Right lobe of liver (tissue), 4 donors: ENCODE measurements around the gene GGCT.

ENCODE experiments used
- CTCF ChIP-seq, 4 donors: fragments of 200-600 bp in 3 of 4; fragments of 450-650 bp in 1 of 4; IDR thresholded peaks; one replicate each; pipeline versions ENCODE4 v1.5.1 to v1.8.0; 2016 to 2022; ENCODE audit warnings: antibody characterized with exemption in 4 of 4, mild to moderate bottlenecking in 2 of 4
- POLR2A ChIP-seq: fragments of 450-650 bp; IDR thresholded peaks from one replicate; pipeline ENCODE4 v1.6.1; 2017; ENCODE audit warnings: antibody characterized with exemption, mild to moderate bottlenecking
- donor health status: DM: no; HTN: no; CAD: no.
- donor health status: DM: no; HTN: no; CAD: no.
- donor health status: DM: no; HTN: yes; CAD: no.

- TF ChIP-seq POLR2A (no peak), CTCF (IDR thresholded peaks at IDR 0.05) (no peak)
Measured at GRCh38 chr7:30474893-30475292, 29.7 kb downstream of the GGCT start.
